ENCODE measurements around the gene SNCAIP. TPM values are rescaled to one million over a fixed set of nuclear protein-coding genes. Genes with fewer than 3 reads are reported as not detected.
A peak's percentile ranks its signal among the peaks of the same experiment; 100 is the strongest.

Gene SNCAIP
- total RNA-seq, 1 donor from 2014 or later, result 4.4 TPM

DNA sequence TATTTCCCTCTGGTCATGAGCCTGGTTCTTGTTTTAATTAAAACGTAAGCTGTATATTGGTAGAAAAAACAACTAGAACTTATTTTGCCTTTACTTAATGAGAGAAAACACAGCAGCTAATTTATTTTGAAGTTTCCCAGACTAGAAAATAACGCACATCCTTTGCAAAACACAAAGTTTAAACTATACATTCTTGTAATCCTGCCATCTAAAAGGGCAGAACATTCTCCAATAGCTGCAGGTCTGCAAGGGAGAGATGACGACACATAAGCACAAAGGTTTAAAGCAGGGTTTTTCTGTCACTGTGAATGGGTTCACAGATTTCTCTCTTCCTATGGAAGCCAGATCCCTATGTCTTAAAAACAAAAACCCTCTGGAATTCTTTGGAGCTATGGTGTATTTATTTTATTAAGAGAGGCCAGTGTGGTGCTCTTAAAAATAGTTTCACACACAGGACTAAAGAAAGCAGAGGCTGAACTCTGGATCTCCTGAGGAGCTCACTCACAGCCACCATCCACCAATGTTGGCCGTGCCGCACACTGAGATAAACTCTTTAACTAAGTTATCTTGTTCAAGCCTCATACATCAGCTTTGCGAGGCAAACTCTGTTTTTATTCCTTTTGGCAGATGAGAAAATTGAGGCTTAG lies 82.4 kb downstream of the SNCAIP start:
- no peaks in the 10 kb centered on the region for H3K27me3 ChIP-seq (ENCODE audit: low read depth)
- H3K36me3 ChIP-seq, result no peaks in the 10 kb centered on the region
- TF ChIP-seq, protein P1, sequence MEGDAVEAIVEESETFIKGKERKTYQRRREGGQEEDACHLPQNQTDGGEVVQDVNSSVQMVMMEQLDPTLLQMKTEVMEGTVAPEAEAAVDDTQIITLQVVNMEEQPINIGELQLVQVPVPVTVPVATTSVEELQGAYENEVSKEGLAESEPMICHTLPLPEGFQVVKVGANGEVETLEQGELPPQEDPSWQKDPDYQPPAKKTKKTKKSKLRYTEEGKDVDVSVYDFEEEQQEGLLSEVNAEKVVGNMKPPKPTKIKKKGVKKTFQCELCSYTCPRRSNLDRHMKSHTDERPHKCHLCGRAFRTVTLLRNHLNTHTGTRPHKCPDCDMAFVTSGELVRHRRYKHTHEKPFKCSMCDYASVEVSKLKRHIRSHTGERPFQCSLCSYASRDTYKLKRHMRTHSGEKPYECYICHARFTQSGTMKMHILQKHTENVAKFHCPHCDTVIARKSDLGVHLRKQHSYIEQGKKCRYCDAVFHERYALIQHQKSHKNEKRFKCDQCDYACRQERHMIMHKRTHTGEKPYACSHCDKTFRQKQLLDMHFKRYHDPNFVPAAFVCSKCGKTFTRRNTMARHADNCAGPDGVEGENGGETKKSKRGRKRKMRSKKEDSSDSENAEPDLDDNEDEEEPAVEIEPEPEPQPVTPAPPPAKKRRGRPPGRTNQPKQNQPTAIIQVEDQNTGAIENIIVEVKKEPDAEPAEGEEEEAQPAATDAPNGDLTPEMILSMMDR (IDR thresholded peaks at IDR 0.05), result no peak
- ATAC-seq (no peak), DNase-seq (no peak)
- intact Hi-C loops (cut with DNase I), result no loop called here
- no peaks in the 10 kb centered on the region for H3K4me1 ChIP-seq
- no peaks in the 10 kb centered on the region for H3K9me3 ChIP-seq
- H3K27ac ChIP-seq, result no peak overlapping the region
- H3K4me3 ChIP-seq, result no peak overlapping the region

DNA sequence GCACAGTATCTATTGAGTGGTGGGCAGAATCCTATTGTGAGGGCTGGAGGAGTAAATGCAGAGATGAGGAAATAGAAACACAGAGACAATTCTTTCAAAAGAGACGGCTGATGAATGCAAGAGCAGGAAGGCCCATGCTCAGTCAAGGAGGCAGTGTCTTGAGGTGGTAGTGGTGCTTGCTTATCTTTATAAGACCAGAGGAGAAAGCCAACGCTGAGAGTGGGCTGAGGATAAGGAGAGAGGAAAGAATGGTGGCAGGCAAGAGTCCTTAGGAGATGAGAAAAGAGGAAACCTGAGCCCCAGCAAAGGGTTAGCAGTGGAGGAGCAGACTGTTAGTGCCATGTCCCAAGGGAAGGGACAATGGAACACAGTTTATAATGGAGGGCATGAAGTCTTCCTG lies 86.0 kb downstream of the SNCAIP start:
- DNase-seq, result no peak
- Histone ChIP-seq H3K27ac (no peak overlapping the region), H3K9me3 (no peaks in the 10 kb centered on the region), H3K4me3 (no peak overlapping the region), H3K4me1 (no peaks in the 10 kb centered on the region), H3K36me3 (no peaks in the 10 kb centered on the region), H3K27me3 (ENCODE audit: low read depth) (no peaks in the 10 kb centered on the region)
- TF ChIP-seq, protein P1 (IDR thresholded peaks at IDR 0.05), result no peak
- intact Hi-C loops (cut with DNase I), result no loop called here
- ATAC-seq, result no peak

DNA sequence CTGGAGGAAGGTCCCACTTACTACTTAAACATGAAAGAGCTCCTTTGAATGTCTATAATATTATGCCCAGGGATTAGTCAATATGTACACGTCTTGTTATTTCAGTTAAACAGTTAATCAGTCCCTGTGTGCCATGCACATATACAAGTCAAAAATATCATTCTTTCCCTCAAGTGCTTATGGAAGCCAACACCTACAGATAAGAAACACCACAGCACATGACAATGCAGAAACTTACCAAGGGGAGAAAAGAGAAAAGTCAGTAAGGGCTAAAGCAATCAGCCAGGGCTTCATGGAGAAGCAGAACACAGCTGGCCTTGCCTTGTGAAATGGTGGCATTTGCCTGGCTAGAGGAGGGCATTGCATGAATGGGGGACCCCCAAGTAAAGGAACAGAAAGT lies 88.3 kb downstream of the SNCAIP start:
- Histone ChIP-seq H3K27me3 (ENCODE audit: low read depth) (no peaks in the 10 kb centered on the region), H3K4me1 (no peaks in the 10 kb centered on the region), H3K27ac (no peak overlapping the region), H3K9me3 (no peaks in the 10 kb centered on the region), H3K4me3 (no peak overlapping the region), H3K36me3 (no peaks in the 10 kb centered on the region)
- ATAC-seq (no peak), DNase-seq (no peak)
- TF ChIP-seq, protein P1 (IDR thresholded peaks at IDR 0.05), result no peak
- intact Hi-C loops (cut with DNase I), result no loop called here

DNA sequence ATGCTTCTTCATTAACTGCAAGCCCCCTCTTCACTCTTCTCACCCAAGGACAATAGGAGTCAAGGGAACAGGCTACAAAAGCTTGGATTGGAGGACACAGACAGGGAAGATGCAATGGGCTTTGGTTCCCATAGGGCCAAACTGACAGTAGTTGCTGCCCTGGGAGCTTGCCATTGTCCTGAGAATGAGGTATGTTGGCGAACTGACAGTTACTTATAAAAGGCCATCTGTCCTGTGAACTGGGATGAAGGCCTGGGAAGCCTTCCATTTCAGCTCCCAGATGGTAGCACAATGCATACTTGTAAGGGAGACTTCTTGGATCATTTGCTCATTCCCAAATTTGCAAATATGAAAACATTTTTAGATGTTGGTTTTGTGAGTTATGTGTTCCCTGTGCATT lies 88.9 kb downstream of the SNCAIP start:
- TF ChIP-seq, protein P1 (IDR thresholded peaks at IDR 0.05), result no peak
- Histone ChIP-seq H3K27ac (no peak overlapping the region), H3K36me3 (no peaks in the 10 kb centered on the region), H3K27me3 (ENCODE audit: low read depth) (no peaks in the 10 kb centered on the region), H3K9me3 (no peaks in the 10 kb centered on the region), H3K4me3 (no peak overlapping the region), H3K4me1 (no peaks in the 10 kb centered on the region)
- intact Hi-C loops (cut with DNase I), result no loop called here
- ATAC-seq (no peak), DNase-seq (no peak)

DNA sequence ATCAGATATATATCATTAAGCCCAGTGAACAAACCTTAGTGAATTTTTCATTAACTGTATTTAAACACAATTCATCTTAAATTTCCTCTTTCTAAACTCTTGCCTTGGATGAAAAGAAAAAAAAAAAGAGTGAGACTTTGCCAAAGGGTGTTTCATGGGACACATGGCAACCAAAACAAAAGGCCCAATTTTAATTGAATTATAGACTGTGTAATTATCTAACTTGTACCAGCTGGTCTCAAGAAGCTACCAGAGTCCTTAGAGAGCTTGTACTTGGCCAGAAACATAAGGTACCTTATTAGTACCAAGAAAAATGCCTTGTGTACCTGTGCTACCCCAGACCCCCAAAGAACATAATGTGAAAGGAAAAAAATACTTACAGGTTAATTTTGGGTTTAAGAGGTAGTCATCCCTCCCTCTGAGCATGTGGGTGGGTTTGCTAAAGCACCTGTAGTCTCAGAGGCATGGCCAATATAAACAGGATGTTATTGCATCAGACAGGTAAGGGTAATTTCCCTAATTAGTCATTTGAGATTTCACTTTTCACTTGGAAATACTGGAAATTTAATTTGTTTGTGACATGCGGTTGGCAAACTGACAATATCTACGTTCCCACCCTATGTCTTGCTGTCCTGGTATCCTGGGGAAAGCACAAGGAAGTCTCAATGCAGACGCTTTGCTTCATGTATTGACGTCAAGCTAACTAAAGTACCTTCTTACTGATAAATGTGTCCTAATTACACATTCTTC lies 90.1 kb downstream of the SNCAIP start:
- intact Hi-C loops (cut with DNase I), result no loop called here

More for the DNA sequence above, 90.1 kb downstream of the SNCAIP start:
- H3K36me3 ChIP-seq, result no peaks in the 10 kb centered on the region
- H3K27me3 ChIP-seq (ENCODE audit: low read depth), result no peaks in the 10 kb centered on the region
- ATAC-seq, result peak in 1 of 2 donors; percentile 88
- H3K9me3 ChIP-seq, result no peaks in the 10 kb centered on the region
- no peak for DNase-seq
- no peak overlapping the region for H3K27ac ChIP-seq
- H3K4me1 ChIP-seq, result no peaks in the 10 kb centered on the region
- no peak overlapping the region for H3K4me3 ChIP-seq
- TF ChIP-seq, protein P1 (IDR thresholded peaks at IDR 0.05), result no peak

All from lower lobe of right lung (tissue), 2 donors.